GM12801 (cell line): ENCODE measurements around the gene SMG7.

Source experiments
- TF ChIP-seq, protein P1 (sequence below): IDR thresholded peaks from one replicate; pipeline ENCODE4 v1.5.1; 2011; ENCODE audit warnings: control low read depth; ENCODE audit not compliant: insufficient read length; ENCODE audit errors: extremely low read depth

Gene SMG7

GRCh38 chr1:183498342-183498991 is 26.2 kb downstream of the SMG7 start:
- TF ChIP-seq, protein P1, sequence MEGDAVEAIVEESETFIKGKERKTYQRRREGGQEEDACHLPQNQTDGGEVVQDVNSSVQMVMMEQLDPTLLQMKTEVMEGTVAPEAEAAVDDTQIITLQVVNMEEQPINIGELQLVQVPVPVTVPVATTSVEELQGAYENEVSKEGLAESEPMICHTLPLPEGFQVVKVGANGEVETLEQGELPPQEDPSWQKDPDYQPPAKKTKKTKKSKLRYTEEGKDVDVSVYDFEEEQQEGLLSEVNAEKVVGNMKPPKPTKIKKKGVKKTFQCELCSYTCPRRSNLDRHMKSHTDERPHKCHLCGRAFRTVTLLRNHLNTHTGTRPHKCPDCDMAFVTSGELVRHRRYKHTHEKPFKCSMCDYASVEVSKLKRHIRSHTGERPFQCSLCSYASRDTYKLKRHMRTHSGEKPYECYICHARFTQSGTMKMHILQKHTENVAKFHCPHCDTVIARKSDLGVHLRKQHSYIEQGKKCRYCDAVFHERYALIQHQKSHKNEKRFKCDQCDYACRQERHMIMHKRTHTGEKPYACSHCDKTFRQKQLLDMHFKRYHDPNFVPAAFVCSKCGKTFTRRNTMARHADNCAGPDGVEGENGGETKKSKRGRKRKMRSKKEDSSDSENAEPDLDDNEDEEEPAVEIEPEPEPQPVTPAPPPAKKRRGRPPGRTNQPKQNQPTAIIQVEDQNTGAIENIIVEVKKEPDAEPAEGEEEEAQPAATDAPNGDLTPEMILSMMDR, result no peak

DNA sequence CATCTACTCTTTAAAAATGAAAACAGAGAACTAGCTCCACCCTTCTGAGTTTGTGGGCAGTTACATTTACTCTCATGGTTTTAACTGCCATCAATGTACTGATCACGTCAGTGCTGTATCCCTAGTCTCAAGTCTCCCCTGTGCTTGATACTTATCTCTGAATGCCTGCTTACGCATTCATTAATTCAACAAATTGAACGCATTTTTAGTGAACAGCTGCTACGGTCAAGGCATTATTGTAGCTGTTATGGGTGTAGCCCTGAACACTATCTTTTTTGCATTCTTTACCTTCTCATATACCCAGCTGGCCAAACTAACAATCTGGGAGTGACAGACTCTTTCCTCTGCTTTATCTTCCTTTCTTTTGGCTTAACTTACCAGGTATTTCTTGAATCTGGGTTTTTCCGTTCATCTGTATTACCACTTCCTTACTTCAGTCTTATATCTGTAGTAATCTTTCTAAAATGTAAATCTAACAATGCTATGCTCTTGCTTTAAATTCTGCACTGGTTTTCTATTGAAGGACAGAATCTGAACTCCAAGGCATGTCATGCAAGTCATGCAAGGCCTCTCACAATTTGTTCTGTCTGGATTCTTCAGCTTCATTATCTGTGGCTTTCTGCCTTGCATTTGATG is 33.3 kb downstream of the SMG7 start:
- TF ChIP-seq, protein P1, result no peak

DNA sequence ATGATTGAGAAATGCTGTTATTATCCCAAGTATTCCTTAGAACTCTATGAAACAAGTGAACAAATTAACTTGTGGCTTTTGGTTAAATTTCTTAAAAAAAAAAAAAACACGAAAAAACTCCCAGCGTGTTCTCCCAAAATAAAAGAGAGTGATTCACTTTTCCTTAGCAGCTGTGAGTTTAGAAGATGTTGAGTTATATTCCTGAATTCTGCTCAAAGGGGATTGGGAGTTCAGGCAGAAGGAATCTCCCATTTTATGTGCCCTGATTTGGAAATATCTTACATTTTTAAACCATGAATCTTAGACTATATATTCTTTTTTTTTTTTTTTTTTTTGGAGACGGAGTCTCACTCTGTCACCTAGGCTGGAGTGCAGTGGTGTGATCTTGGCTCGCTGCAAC is 34.3 kb downstream of the SMG7 start:
- TF ChIP-seq, protein P1, result no peak

GRCh38 chr1:183508694-183509093 is 36.4 kb downstream of the SMG7 start:
- TF ChIP-seq, protein P1, result no peak

- TF ChIP-seq, protein P1, result no peak
Measured at GRCh38 chr1:183512450-183512849, 40.2 kb downstream of the SMG7 start.

- TF ChIP-seq, protein P1, result no peak
Measured at GRCh38 chr1:183514235-183514634, 41.9 kb downstream of the SMG7 start.

DNA sequence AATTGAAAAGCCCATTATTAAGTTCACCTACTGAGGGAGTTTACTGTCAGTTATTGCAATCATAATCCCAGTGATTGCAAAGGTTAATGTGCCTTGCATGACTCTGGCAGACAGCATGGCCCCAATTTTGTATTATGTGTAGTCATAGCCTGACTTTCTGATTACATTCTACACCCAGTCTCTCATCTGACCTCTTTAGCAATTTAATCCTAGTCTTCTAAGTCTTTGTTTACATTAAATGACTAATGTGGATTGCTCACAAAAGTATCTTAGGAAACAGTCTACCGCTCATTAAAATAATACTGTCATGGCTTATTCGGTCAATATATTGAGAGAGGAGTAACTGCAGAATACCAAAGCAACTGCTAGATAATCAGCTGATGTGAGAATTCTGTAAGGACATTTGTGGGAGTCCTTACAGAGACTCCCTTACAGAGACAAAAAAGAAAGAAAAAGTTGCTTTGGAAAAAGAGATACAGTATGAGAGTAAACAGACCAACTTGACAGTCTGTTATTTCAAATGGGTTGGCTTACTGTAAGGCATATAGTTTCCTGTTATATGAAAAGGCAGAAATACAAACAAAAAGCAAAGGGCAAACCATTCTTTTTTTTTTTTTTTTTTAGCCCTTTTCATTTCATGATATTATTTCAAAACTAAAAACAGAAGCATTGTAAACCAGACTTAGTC is 42.8 kb downstream of the SMG7 start:
- TF ChIP-seq, protein P1, result no peak
